ENCODE data around the gene OR5H14.
"Not testable (repeated sequence)": the region's sequence is repeated elsewhere in the genome, so short reads cannot be mapped to it uniquely, and the experiment has no call there.

OR5H14 gene

GRCh38 chr3:98151241-98151640 is 4.0 kb downstream of the OR5H14 start:
- no peak for DNase-seq (ENCODE audit: insufficient read length)
- TF ChIP-seq POLR2A (IDR thresholded peaks at IDR 0.05; ENCODE audit: low read depth, low read length) (no peak), TAF1 (IDR thresholded peaks at IDR 0.05; ENCODE audit: borderline replicate concordance, low read depth, low read length) (no peak), POLR2AphosphoS5 (IDR thresholded peaks at IDR 0.05; ENCODE audit: low read depth, low read length) (no peak)
- no peak for FAIRE-seq

GRCh38 chr3:98166396-98166795 is 19.1 kb downstream of the OR5H14 start, which contains the start of gene OR5H15:
Gene OR5H15, plus strand, starts transcription at chr3:98166696. Its CDS starts 2,004 bp downstream, at chr3:98168700.
- TF ChIP-seq POLR2AphosphoS5 (IDR thresholded peaks at IDR 0.05; ENCODE audit: low read depth, low read length) (no peak), TAF1 (IDR thresholded peaks at IDR 0.05; ENCODE audit: borderline replicate concordance, low read depth, low read length) (no peak), POLR2A (IDR thresholded peaks at IDR 0.05; ENCODE audit: low read depth, low read length) (no peak)
- DNase-seq (ENCODE audit: insufficient read length): no peak
- FAIRE-seq: no peak

- no peak for FAIRE-seq
- no peak for DNase-seq (ENCODE audit: insufficient read length)
- TF ChIP-seq TAF1 (IDR thresholded peaks at IDR 0.05; ENCODE audit: borderline replicate concordance, low read depth, low read length) (no peak), POLR2A (IDR thresholded peaks at IDR 0.05; ENCODE audit: low read depth, low read length) (no peak), POLR2AphosphoS5 (IDR thresholded peaks at IDR 0.05; ENCODE audit: low read depth, low read length) (no peak)
Observed at GRCh38 chr3:98171071-98171470, 23.8 kb downstream of the OR5H14 start.

- DNase-seq (ENCODE audit: insufficient read length): no peak
- FAIRE-seq: no peak
- TF ChIP-seq POLR2AphosphoS5 (IDR thresholded peaks at IDR 0.05; ENCODE audit: low read depth, low read length) (no peak), POLR2A (IDR thresholded peaks at IDR 0.05; ENCODE audit: low read depth, low read length) (no peak), TAF1 (IDR thresholded peaks at IDR 0.05; ENCODE audit: borderline replicate concordance, low read depth, low read length) (no peak)
Observed at GRCh38 chr3:98172621-98173020, 25.3 kb downstream of the OR5H14 start.

- no peak for DNase-seq (ENCODE audit: insufficient read length)
- no peak for FAIRE-seq
- no peak for TF ChIP-seq POLR2A (IDR thresholded peaks at IDR 0.05; ENCODE audit: low read depth, low read length)
- no peak for TF ChIP-seq POLR2AphosphoS5 (IDR thresholded peaks at IDR 0.05; ENCODE audit: low read depth, low read length)
- no peak for TF ChIP-seq TAF1 (IDR thresholded peaks at IDR 0.05; ENCODE audit: borderline replicate concordance, low read depth, low read length)
Observed at GRCh38 chr3:98180319-98180890, 33.1 kb downstream of the OR5H14 start.

GRCh38 chr3:98182196-98182595 is 34.9 kb downstream of the OR5H14 start:
- DNase-seq (ENCODE audit: insufficient read length) (no peak), FAIRE-seq (no peak)
- TF ChIP-seq POLR2AphosphoS5 (IDR thresholded peaks at IDR 0.05; ENCODE audit: low read depth, low read length): no peak
- TF ChIP-seq POLR2A (IDR thresholded peaks at IDR 0.05; ENCODE audit: low read depth, low read length): no peak
- no peak for TF ChIP-seq TAF1 (IDR thresholded peaks at IDR 0.05; ENCODE audit: borderline replicate concordance, low read depth, low read length)

GRCh38 chr3:98185180-98185579 is 37.9 kb downstream of the OR5H14 start:
- no peak for TF ChIP-seq POLR2AphosphoS5 (IDR thresholded peaks at IDR 0.05; ENCODE audit: low read depth, low read length)
- no peak for FAIRE-seq
- DNase-seq (ENCODE audit: insufficient read length): no peak

GRCh38 chr3:98188545-98188944 is 41.3 kb downstream of the OR5H14 start:
- no peak for TF ChIP-seq TAF1 (IDR thresholded peaks at IDR 0.05; ENCODE audit: borderline replicate concordance, low read depth, low read length)
- no peak for TF ChIP-seq POLR2A (IDR thresholded peaks at IDR 0.05; ENCODE audit: low read depth, low read length)
- TF ChIP-seq POLR2AphosphoS5 (IDR thresholded peaks at IDR 0.05; ENCODE audit: low read depth, low read length): no peak
- peak; percentile 81 for FAIRE-seq
- no peak for DNase-seq (ENCODE audit: insufficient read length)

GRCh38 chr3:98190911-98191310 is 43.6 kb downstream of the OR5H14 start:
- not testable (repeated sequence) for DNase-seq (ENCODE audit: insufficient read length); FAIRE-seq

GRCh38 chr3:98196293-98196692 is 49.0 kb downstream of the OR5H14 start:
- DNase-seq (ENCODE audit: insufficient read length); FAIRE-seq: not testable (repeated sequence)

- FAIRE-seq: no peak
- DNase-seq (ENCODE audit: insufficient read length): no peak
- TF ChIP-seq POLR2A (IDR thresholded peaks at IDR 0.05; ENCODE audit: low read depth, low read length) (no peak), POLR2AphosphoS5 (IDR thresholded peaks at IDR 0.05; ENCODE audit: low read depth, low read length) (no peak), TAF1 (IDR thresholded peaks at IDR 0.05; ENCODE audit: borderline replicate concordance, low read depth, low read length) (no peak)
Observed at GRCh38 chr3:98199020-98199419, 51.7 kb downstream of the OR5H14 start.

All from GM12892 (cell line).